Activated naive CD4-positive, alpha-beta T cell treated with anti-CD3 and anti-CD28 coated beads, Interleukin-2, amount 50 U/mL, for 16 hours (primary cell): ENCODE measurements around the gene PDE6A.

ENCODE experiments used
- DNase-seq: peaks from one replicate; pipeline ENCODE4 v3.0.0-alpha.2; 2020

PDE6A gene

GRCh38 chr5:149924486-149924885 lies 20.1 kb downstream of the PDE6A start:
- DNase-seq, result no peak

GRCh38 chr5:149922950-149923349 lies 21.6 kb downstream of the PDE6A start:
- DNase-seq, result no peak

- no peak for DNase-seq
Observed at GRCh38 chr5:149921597-149921996, 23.0 kb downstream of the PDE6A start.

- DNase-seq, result no peak
Observed at GRCh38 chr5:149917073-149917676, 27.4 kb downstream of the PDE6A start.

- DNase-seq, result no peak
Observed at GRCh38 chr5:149916334-149917072, 28.1 kb downstream of the PDE6A start.

GRCh38 chr5:149915392-149916260 lies 29.0 kb downstream of the PDE6A start:
- no peak for DNase-seq

- no peak for DNase-seq
Observed at GRCh38 chr5:149913436-149914419, 30.9 kb downstream of the PDE6A start.

- no peak for DNase-seq
Observed at GRCh38 chr5:149912226-149912871, 32.2 kb downstream of the PDE6A start.

GRCh38 chr5:149911031-149911430 lies 33.6 kb downstream of the PDE6A start:
- no peak for DNase-seq

GRCh38 chr5:149907828-149908227 lies 36.8 kb downstream of the PDE6A start:
- no peak for DNase-seq

GRCh38 chr5:149904977-149905376 lies 39.6 kb downstream of the PDE6A start:
- DNase-seq, result no peak

GRCh38 chr5:149904293-149904886 lies 40.2 kb downstream of the PDE6A start:
- no peak for DNase-seq

GRCh38 chr5:149903404-149903803 lies 41.2 kb downstream of the PDE6A start:
- no peak for DNase-seq

- DNase-seq, result no peak
Observed at GRCh38 chr5:149902177-149902576, 42.4 kb downstream of the PDE6A start.

- DNase-seq, result no peak
Observed at GRCh38 chr5:149901511-149901910, 43.1 kb downstream of the PDE6A start.

GRCh38 chr5:149900390-149900789 lies 44.2 kb downstream of the PDE6A start:
- no peak for DNase-seq

- DNase-seq, result no peak
Observed at GRCh38 chr5:149898811-149899210, 45.8 kb downstream of the PDE6A start.

GRCh38 chr5:149895416-149896345 lies 48.9 kb downstream of the PDE6A start:
- no peak for DNase-seq

- DNase-seq, result no peak
Observed at GRCh38 chr5:149894237-149894636, 50.4 kb downstream of the PDE6A start.

- no peak for DNase-seq
Observed at GRCh38 chr5:149893403-149893931, 51.1 kb downstream of the PDE6A start.
